Central memory CD8-positive, alpha-beta T cell (primary cell): ENCODE results near the gene RIMBP2.
"Not testable (repeated sequence)": the region's sequence is repeated elsewhere in the genome, so short reads cannot be mapped to it uniquely, and the experiment has no call there.

ENCODE experiments used
- ATAC-seq: fragments of 150-1000 bp; cut with Tn5 transposase; replicated peaks from 2 replicates; pipeline ENCODE4 v1.10.0; 2022; ENCODE audit warnings: mild to moderate bottlenecking, moderate FRiP score, moderate number of reproducible peaks; ENCODE audit not compliant: poor library complexity, severe bottlenecking; ENCODE audit errors: extremely low read depth
- DNase-seq, 2 donors: peaks; one replicate each; pipeline ENCODE4 v3.0.0; 2021; ENCODE audit warnings: low spot score in 2 of 2
- H3K27ac Mint-ChIP-seq: one replicate; pipeline ENCODE4 v1.8.0; 2022; ENCODE audit warnings: low read depth, mild to moderate bottlenecking, moderate library complexity, mixed read lengths
- H3K27me3 Mint-ChIP-seq: one replicate; pipeline ENCODE4 v1.8.0; 2022; ENCODE audit warnings: mixed read lengths
- H3K36me3 Mint-ChIP-seq: one replicate; pipeline ENCODE4 v1.8.0; 2022; ENCODE audit warnings: mild to moderate bottlenecking, moderate library complexity, mixed read lengths; ENCODE audit not compliant: insufficient read depth
- H3K4me1 Mint-ChIP-seq: one replicate; pipeline ENCODE4 v1.8.0; 2022; ENCODE audit warnings: mixed read lengths
- H3K4me3 Mint-ChIP-seq: one replicate; pipeline ENCODE4 v1.8.0; 2022; ENCODE audit warnings: mild to moderate bottlenecking, moderate library complexity, mixed read lengths
- H3K9me3 Mint-ChIP-seq: one replicate; pipeline ENCODE4 v1.8.0; 2022; ENCODE audit warnings: mixed read lengths

The RIMBP2 gene, protein sequence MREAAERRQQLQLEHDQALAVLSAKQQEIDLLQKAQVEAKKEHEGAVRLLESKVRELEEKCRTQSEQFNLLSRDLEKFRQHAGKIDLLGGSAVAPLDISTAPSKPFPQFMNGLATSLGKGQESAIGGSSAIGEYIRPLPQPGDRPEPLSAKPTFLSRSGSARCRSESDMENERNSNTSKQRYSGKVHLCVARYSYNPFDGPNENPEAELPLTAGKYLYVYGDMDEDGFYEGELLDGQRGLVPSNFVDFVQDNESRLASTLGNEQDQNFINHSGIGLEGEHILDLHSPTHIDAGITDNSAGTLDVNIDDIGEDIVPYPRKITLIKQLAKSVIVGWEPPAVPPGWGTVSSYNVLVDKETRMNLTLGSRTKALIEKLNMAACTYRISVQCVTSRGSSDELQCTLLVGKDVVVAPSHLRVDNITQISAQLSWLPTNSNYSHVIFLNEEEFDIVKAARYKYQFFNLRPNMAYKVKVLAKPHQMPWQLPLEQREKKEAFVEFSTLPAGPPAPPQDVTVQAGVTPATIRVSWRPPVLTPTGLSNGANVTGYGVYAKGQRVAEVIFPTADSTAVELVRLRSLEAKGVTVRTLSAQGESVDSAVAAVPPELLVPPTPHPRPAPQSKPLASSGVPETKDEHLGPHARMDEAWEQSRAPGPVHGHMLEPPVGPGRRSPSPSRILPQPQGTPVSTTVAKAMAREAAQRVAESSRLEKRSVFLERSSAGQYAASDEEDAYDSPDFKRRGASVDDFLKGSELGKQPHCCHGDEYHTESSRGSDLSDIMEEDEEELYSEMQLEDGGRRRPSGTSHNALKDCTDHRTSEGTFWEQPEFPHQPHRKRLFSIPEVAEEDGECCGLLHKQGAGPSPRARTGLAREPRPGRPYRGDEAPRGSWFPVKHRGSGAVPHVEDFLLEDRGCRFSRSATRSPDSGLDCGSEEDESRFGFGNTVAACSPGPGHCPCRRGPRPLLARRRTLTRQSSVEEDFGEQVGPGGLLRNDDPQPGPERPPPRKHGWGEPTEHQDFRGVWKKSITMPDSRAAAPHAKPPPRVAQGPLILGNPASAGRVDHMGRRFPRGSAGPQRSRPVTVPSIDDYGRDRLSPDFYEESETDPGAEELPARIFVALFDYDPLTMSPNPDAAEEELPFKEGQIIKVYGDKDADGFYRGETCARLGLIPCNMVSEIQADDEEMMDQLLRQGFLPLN (N-terminal part only)

DNA sequence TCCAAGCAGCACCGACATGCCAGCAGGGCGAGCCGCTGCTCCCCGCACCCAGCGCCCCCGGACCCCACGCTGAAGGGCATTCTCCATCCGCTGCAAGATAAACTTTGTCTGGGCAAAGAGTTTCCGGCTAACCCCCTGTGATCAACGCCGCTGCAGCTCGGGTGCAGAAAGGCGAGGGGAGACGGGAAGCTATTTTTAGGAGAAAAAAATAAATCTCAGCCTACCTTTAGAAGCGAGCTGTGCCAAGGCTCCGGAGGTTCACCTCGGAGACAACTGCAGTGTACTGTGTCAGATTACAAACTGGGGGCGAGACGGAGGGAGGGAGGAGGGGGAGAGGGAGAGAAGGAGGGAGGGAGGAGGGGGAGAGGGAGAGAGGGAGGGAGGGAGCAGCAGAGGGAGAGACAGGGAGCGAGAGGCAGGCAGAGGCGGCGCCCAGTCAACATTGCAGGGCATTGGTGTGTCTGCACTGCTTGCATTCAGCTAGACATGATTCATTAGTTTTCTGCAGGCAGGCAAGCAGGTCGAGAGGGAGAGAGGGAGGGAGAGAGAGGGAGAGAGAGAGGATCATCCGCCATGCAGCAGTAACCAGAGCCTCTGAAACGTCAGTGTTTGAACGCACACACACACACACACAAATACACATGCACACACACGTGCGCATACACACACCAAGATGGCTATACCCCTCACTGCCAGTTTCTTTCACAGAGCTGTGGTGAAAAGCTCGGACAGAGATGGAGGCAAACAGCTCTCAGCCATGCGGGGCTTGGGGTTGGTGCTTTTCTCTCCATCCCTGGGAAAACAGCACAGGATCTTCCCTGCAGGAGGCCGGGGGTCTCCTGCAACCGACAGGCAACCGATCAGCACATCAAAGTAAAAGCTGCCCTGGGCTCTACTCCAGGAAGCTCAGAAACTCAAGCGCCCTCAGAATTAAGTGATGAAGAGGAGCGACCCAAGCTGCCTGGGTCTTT lies at the start of gene RIMBP2:
Gene RIMBP2, minus strand, starts transcription at position 302 of the 971 bp plus-strand sequence. CDS start 237,286 bp downstream, outside the sequence.
- Mint-ChIP-seq H3K27ac (no peak within 1 kb of the TSS), H3K4me3 (peak within 1 kb of the TSS; percentile 6), H3K27me3 (peaks cover 82% of the 10 kb centered on the region), H3K4me1 (peaks cover 5% of the 10 kb centered on the region), H3K9me3 (peaks cover 5% of the 10 kb centered on the region), H3K36me3 (no peaks in the 10 kb centered on the region)
- no peak for ATAC-seq
- no peak for DNase-seq

DNA sequence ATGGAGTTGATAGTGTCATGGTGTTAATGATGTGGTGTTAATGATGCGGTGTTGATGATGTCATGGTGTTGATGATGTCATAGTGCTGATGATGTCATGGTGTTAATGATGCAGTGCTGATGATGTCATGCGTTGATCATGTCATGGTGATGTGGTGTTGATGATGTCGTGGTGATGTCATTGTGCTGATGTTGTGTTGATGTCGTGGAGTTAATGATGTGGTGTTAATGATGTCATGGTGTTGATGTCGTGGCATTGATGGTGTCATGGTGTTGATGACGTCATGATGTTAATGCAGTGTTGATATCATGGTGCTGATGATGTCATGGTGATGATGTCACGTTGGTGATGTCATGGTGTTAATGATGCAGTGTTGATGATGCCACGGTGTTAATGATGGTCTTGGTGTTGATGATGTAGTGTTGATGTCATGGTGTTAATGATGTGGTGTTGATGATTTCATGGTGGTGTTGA lies 49.1 kb upstream of the RIMBP2 start:
- Mint-ChIP-seq H3K9me3 (no peaks in the 10 kb centered on the region), H3K27ac (no peak overlapping the region), H3K4me1 (no peaks in the 10 kb centered on the region), H3K4me3 (no peak overlapping the region), H3K36me3 (peaks cover 1% of the 10 kb centered on the region), H3K27me3 (no peaks in the 10 kb centered on the region)
- no peak for ATAC-seq
- DNase-seq = no peak

DNA sequence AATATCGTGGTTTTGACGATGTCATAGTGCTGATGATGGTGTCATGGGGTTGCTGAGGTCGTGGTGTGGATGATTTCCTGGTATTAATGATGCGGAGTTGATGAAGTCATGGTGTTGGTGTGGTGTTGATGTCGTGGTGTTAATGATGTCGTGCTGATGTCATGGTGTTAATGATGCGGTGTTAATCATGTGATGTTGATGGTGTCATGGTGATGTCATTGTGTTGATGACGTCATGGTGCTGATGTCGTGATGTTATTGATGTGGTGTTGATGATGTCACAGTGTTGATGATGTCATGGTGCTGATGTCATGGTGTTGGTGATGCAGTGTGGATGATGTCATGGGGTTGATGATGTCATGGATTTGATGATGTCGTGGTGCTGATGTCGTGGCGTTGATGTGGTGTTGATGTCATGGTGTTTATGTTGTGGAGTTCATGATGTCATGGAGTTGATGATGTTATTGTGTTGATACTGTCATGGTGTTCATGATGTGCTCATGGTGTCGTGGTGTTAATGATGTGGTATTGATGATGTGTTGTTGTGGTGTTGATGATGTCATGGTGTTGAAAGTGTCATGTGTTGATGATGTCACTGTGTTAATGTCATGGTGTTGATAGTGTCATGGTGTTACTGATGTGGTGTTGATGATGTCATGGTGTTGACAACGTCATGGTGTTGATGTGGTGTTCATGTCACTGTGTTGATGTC lies 48.5 kb upstream of the RIMBP2 start:
- H3K4me3 Mint-ChIP-seq = no peak overlapping the region
- DNase-seq (no peak), ATAC-seq (no peak)
- H3K4me1 Mint-ChIP-seq = no peaks in the 10 kb centered on the region
- H3K27me3 Mint-ChIP-seq = no peaks in the 10 kb centered on the region
- no peak overlapping the region for H3K27ac Mint-ChIP-seq
- peaks cover 1% of the 10 kb centered on the region for H3K36me3 Mint-ChIP-seq
- H3K9me3 Mint-ChIP-seq = no peaks in the 10 kb centered on the region

DNA sequence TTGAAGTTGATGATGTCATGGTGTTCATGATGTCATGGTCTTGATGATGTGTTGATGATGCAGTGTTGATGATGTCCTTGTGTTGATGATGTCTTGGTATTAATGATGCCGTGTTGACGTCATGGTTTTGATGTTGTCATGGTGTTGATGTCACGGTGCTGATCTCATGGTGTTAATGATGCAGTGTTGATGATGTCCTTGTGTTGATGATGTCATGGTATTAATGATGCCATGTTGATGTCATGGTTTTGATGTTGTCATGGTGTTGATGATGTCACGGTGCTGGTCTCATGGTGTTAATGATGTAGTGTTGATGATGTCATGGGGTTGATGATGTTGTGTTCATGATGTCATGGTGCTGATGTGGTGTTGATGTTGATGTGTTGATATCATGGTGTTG lies 48.0 kb upstream of the RIMBP2 start:
- H3K4me1 Mint-ChIP-seq = no peaks in the 10 kb centered on the region
- H3K27me3 Mint-ChIP-seq = no peaks in the 10 kb centered on the region
- DNase-seq (no peak), ATAC-seq (no peak)
- H3K9me3 Mint-ChIP-seq = no peaks in the 10 kb centered on the region
- H3K4me3 Mint-ChIP-seq = no peak overlapping the region
- no peak overlapping the region for H3K27ac Mint-ChIP-seq
- peaks cover 1% of the 10 kb centered on the region for H3K36me3 Mint-ChIP-seq

DNA sequence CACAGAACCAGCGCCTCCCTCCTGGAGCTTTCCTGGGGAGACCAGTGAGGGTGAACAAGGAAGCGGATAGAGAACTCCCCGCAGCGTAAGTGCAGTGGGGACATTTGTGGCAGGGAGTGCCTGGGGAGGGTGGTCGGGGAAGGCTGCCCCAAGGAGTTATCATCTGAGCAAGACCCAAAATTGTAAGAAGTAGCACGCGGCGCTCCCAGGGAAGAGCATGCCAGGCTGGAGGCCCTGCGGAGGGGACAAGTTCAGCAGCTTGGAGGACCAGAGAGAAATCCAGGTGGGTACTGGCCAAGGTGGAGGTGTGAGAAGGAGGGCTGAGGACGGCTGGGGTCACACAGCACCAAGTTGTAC lies 46.2 kb upstream of the RIMBP2 start:
- DNase-seq = no peak
- Mint-ChIP-seq H3K27ac (no peak overlapping the region), H3K9me3 (no peaks in the 10 kb centered on the region), H3K4me1 (no peaks in the 10 kb centered on the region), H3K36me3 (peaks cover 1% of the 10 kb centered on the region), H3K4me3 (peak overlapping the region; percentile 7), H3K27me3 (no peaks in the 10 kb centered on the region)
- no peak for ATAC-seq

DNA sequence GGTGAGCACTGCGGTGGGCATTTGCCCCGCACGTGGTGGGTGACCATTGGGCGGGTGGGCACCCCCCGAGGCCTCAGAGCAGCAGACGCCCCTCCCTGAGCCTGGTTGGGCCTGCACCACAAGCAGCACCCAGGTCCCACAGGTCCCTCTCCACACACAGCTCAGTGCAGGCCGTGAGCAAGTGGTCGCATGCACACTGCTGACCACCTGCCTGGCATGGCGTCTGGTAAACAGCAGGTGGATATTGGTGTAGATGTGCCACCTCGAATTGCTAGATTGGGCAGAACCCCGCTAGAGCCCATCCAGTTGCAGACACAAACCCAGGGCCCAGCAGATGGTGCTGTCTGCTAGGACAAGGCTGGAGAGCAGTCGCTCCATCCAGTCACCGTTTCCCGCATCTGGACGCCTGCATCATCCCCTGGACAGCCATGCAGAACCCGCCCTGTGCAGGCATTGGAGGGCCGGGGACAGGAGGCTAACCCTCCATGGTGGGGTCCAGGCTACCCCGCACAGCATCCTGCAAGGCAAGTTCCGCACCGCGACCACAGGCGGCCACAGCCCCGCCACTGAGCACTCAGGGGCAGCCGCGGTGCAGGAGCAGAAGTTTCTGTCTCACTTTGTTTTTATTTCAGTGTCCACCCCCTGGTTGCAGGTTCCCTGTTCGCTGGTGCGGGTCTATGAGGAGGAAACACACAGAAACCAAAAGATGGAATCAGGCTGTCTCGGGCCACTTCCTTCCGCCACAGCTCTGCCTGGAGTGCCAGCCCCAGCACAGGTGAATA lies 45.6 kb upstream of the RIMBP2 start:
- Mint-ChIP-seq H3K4me1 (no peaks in the 10 kb centered on the region), H3K27ac (no peak overlapping the region), H3K9me3 (no peaks in the 10 kb centered on the region), H3K4me3 (peak overlapping the region; percentile 7), H3K36me3 (peaks cover 1% of the 10 kb centered on the region), H3K27me3 (no peaks in the 10 kb centered on the region)
- no peak for ATAC-seq
- DNase-seq = peak; percentile 25 to 36

DNA sequence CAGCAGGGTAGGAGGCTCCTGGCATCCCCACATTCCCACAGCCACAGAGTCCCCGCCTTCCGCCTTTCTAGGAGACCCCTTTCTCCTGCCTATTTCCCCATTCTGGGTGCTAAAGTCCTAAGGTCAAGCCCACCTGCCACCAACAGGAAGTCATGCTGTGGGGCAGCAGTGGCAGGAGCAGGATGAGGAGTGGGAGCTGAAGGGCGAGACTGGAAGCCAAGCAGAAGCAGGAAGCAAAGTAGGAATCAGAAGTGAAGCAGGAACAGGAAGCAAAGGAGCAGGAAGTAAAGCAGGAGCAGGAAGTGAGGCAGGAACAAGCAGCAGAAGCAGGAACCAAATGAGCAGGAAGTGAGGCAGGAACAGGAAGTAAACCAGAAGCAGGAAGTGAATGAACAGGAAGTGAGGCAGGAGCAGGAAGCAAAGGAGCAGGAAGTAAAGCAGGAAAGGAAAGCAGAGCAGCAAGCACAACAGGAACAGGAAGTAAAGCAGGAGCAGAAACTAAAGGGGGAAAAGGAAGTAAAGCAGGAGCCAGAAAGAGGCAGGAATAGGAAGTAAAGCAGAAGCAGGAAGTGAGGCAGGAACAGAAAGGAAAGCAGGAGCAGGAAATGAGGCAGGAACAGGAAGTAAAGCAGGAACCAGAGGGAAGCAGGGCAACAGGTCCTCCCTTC lies 38.3 kb upstream of the RIMBP2 start:
- peaks cover 3% of the 10 kb centered on the region for H3K36me3 Mint-ChIP-seq
- peaks cover 8% of the 10 kb centered on the region for H3K4me1 Mint-ChIP-seq
- DNase-seq (no peak), ATAC-seq (no peak)
- H3K9me3 Mint-ChIP-seq = peaks cover 8% of the 10 kb centered on the region
- no peaks in the 10 kb centered on the region for H3K27me3 Mint-ChIP-seq
- peak overlapping the region; percentile 98 for H3K27ac Mint-ChIP-seq
- peak overlapping the region; percentile 60 for H3K4me3 Mint-ChIP-seq

DNA sequence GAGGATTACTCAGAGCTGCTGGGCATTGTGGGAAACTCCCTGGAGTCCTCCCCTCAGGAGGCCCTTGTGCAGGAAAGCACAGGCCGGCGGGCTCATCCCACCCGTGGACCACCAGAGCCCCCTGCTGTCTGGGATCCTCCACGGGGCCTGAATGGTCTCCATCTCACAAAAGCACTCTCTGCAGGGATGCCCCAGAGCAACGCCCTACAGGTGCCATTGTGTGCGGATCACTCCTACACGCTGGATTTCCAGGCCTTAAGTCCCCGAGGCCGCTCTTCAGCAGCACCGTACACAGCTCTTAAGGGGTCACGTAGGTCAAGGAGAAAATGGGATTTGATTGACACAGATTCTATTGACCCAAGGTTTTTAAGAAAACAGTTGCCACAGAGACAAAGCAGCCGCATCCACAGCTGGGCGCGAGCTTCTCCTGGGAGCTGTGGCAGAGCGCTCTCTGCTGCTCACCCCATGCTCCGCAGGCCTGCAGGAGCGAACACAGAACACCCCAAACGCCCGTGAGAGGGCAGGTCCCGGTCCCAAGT lies 36.7 kb upstream of the RIMBP2 start:
- no peak for ATAC-seq
- peaks cover 15% of the 10 kb centered on the region for H3K4me1 Mint-ChIP-seq
- no peak overlapping the region for H3K4me3 Mint-ChIP-seq
- peaks cover 6% of the 10 kb centered on the region for H3K27me3 Mint-ChIP-seq
- peaks cover 8% of the 10 kb centered on the region for H3K9me3 Mint-ChIP-seq
- DNase-seq = no peak
- peaks cover 3% of the 10 kb centered on the region for H3K36me3 Mint-ChIP-seq
- H3K27ac Mint-ChIP-seq = no peak overlapping the region

DNA sequence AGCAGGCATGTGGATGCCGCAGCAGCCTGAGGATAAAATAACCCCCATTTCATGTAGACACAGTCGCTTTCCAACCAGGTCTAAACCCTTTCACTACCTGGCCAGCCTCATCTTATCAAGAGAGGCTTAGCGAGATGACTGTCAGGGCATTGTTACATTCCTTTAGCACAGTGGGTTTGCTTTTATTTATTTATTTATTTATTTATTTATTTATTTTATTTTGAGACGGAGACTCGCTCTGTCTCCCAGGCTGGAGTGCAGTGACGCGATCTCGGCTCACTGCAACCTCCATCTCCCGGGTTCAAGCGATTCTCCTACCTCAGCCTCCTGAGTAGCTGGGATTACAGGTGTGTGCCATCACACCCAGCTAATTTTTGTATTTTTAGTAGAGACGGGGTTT lies 35.9 kb upstream of the RIMBP2 start:
- H3K4me3 Mint-ChIP-seq, ATAC-seq, DNase-seq, H3K9me3 Mint-ChIP-seq, H3K36me3 Mint-ChIP-seq, H3K27me3 Mint-ChIP-seq, H3K27ac Mint-ChIP-seq: not testable (repeated sequence)
- peaks cover 17% of the 10 kb centered on the region for H3K4me1 Mint-ChIP-seq

DNA sequence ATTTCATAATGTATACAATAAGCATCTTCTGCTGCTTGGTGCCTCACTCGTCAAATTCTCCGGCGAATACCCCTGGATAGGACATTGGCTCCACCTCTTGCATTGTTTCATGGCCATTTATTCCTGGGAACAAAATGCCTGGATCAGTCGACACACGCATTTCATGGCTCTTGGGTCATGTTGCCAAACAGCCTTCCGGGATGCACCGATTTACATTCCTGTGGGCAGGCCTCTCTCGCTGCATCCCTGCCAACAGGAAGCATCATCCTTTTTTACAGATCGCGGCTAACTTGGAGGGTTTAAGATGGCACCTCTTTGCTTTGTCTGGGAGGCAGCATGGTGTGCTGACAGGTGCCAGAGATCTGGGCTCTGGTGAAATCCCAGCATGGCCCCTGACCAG lies 32.7 kb upstream of the RIMBP2 start:
- no peak for ATAC-seq
- H3K4me3 Mint-ChIP-seq = no peak overlapping the region
- no peak overlapping the region for H3K27ac Mint-ChIP-seq
- DNase-seq = no peak
- H3K27me3 Mint-ChIP-seq = peaks cover 19% of the 10 kb centered on the region
- H3K36me3 Mint-ChIP-seq = no peaks in the 10 kb centered on the region
- H3K9me3 Mint-ChIP-seq = no peaks in the 10 kb centered on the region
- peaks cover 9% of the 10 kb centered on the region for H3K4me1 Mint-ChIP-seq
